GM23248 (cell line): ENCODE results near the gene NUBPL. TPM values are rescaled to one million over a fixed set of nuclear protein-coding genes. Genes with fewer than 3 reads are reported as not detected.

Experiments
- DNase-seq: peaks from one replicate; pipeline ENCODE4 v3.0.0-alpha.2; 2015
- H2AFZ ChIP-seq: fragments of 200-600 bp; sonication (generic); 2 replicates; pipeline ENCODE4 v1.6.1; 2016; ENCODE audit warnings: antibody characterized with exemption
- H3F3A ChIP-seq: fragments of 200-600 bp; sonication (generic); 2 replicates; pipeline ENCODE4 v1.6.1; 2016; ENCODE audit warnings: mild to moderate bottlenecking, antibody characterized with exemption, mixed run types; ENCODE audit not compliant: insufficient read depth
- H3K27ac ChIP-seq: fragments of 200-600 bp; sonication (generic); 2 replicates; pipeline ENCODE4 v1.5.1; 2016; ENCODE audit warnings: mild to moderate bottlenecking
- H3K27me3 ChIP-seq: fragments of 200-600 bp; sonication (generic); replicated peaks from 2 replicates; pipeline ENCODE4 v1.6.1; 2016; ENCODE audit warnings: mild to moderate bottlenecking; ENCODE audit not compliant: insufficient read depth
- H3K36me3 ChIP-seq: fragments of 200-600 bp; sonication (generic); 2 replicates; pipeline ENCODE4 v1.6.1; 2016; ENCODE audit warnings: low read depth, mild to moderate bottlenecking
- H3K4me1 ChIP-seq: fragments of 200-600 bp; sonication (generic); 2 replicates; pipeline ENCODE4 v1.6.1; 2016; ENCODE audit warnings: mild to moderate bottlenecking; ENCODE audit not compliant: insufficient read depth
- H3K4me2 ChIP-seq: fragments of 200-600 bp; sonication (generic); one replicate; pipeline ENCODE4 v1.6.1; 2016; ENCODE audit warnings: mild to moderate bottlenecking; ENCODE audit not compliant: unreplicated experiment
- H3K4me3 ChIP-seq: fragments of 200-600 bp; sonication (generic); 2 replicates; pipeline ENCODE4 v1.5.1; 2016; ENCODE audit warnings: mild to moderate bottlenecking
- H3K79me2 ChIP-seq: fragments of 200-600 bp; sonication (generic); 2 replicates; pipeline ENCODE4 v1.6.1; 2016; ENCODE audit warnings: mild to moderate bottlenecking; ENCODE audit not compliant: insufficient read depth
- H3K9ac ChIP-seq: fragments of 200-600 bp; sonication (generic); 2 replicates; pipeline ENCODE4 v1.6.1; 2016; ENCODE audit warnings: mild to moderate bottlenecking
- H3K9me2 ChIP-seq: fragments of 200-600 bp; sonication (generic); 2 replicates; pipeline ENCODE4 v1.6.1; 2016; ENCODE audit warnings: mixed run types, mild to moderate bottlenecking, moderate library complexity; ENCODE audit not compliant: insufficient read depth
- H3K9me3 ChIP-seq: fragments of 200-600 bp; sonication (generic); one replicate; pipeline ENCODE4 v1.6.1; 2017; ENCODE audit warnings: low read depth
- H4K20me1 ChIP-seq: fragments of 200-600 bp; sonication (generic); 2 replicates; pipeline ENCODE4 v1.6.0; 2016; ENCODE audit not compliant: insufficient read depth
- EZH2 ChIP-seq: fragments of 200-600 bp; sonication (generic); IDR thresholded peaks from 2 replicates; pipeline ENCODE4 v1.6.1; 2018; ENCODE audit warnings: antibody characterized with exemption, mild to moderate bottlenecking; ENCODE audit not compliant: insufficient read depth, poor library complexity, severe bottlenecking
- EZH2phosphoT487 ChIP-seq: fragments of 200-600 bp; sonication (generic); IDR thresholded peaks from 2 replicates; pipeline ENCODE4 v1.6.1; 2018; ENCODE audit warnings: antibody characterized with exemption, moderate library complexity, mild to moderate bottlenecking, low read depth; ENCODE audit not compliant: insufficient read depth
- WGBS, 2 experiments: methylation state at CpG; one replicate each; pipeline ENCODE4 v1.1.6; 2015 to 2017; ENCODE audit warnings: low lambda C conversion rate in 2 of 2, low coverage in 1 of 2; ENCODE audit errors: missing lambda C conversion rate in 2 of 2; 5-methylcytosine and 5-hydroxymethylcytosine counted together
- in situ Hi-C: fragments of 300-500 bp; cut with MboI; formaldehyde crosslinking; loops from 2 replicates; pipeline ENCODE4 v1.15.0; 2020
- polyA plus RNA-seq: library from polyadenylated mRNA; unstranded; fragments of >200 nt; fragmentation: Nextera tagmentation; extraction: Ambion mirVana; gene quantifications from 2 replicates; pipeline ENCODE4 v1.2.1, GENCODE V29; 2016
- total RNA-seq: library from RNA; depleted of rRNA; stranded (reverse); fragments of >200 nt; shearing (Covaris generic); gene quantifications from 2 replicates; pipeline ENCODE4 v1.2.3, GENCODE V29; 2014

NUBPL gene
- total and polyA plus RNA-seq, 2 experiments from 2014 or later = 9.8 to 11.5 TPM

DNA sequence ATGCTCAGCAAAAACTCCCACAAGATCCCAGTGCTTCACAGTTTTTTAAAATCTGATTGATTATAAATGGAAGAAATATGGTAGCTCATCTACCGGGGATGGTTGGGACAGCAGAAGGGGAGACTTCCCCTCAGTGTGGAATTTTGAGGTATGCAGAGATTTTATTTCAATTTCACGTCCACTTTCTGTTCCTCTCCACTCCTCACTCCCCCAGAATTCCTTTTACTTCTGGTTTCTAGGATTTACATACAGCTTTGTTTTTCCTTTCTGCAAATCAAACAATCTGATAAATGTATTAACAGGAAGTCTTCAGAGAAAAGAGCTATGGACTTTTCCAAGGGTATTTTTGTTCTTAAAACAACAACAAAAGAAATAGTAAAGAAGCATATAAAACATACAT is 334.4 kb downstream of the NUBPL start:
- TF ChIP-seq EZH2phosphoT487 (no peak), EZH2 (no peak)
- no peak for DNase-seq
- Histone ChIP-seq H4K20me1 (no peaks in the 10 kb centered on the region), H3K27me3 (no peaks in the 10 kb centered on the region), H3K9me3 (no peaks in the 10 kb centered on the region), H3K4me1 (peaks cover 24% of the 10 kb centered on the region), H3K9ac (no peak overlapping the region), H3K36me3 (no peaks in the 10 kb centered on the region), H3K27ac (no peak overlapping the region), H2AFZ (no peak overlapping the region; the same call in 1 of the 2 replicates), H3K4me3 (no peak overlapping the region), H3K79me2 (no peaks in the 10 kb centered on the region), H3K9me2 (no peaks in the 10 kb centered on the region), H3K4me2 (peak overlapping the region; percentile 18), H3F3A (peaks cover 6% of the 10 kb centered on the region; the same call in 1 of the 2 replicates)
- WGBS, 2 experiments = 70 to 74% methylated on average over 2 of the region's 2 CpGs
- in situ Hi-C loops = no loop called here

DNA sequence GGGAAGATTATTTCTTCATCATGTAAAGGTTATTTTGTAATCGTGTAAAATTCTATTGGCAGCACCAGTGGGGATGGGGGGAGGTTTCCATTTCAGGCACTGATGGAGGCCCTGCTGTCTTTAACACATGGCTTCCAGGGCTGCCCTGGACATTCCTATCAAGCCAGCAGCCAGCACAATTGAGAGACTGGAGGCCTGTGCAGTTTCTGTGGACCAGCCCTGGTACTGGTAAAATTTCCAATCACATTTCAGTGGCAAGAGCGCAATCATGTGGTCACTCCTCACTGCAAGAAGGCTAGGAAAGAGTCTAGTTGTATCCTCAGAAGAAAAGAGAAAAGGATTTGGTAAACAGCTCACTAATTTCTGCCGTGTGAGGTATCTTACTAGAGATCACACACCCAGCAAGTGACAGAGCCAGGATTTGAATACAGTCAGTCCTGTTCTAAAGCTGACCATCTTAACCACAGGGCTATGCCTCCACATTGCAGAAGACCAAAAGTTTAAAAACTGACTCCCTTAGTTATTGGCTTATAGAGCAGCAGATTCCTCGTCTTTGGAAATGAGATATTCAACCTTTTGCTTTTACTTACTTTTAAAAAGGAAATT is 336.5 kb downstream of the NUBPL start:
- Histone ChIP-seq H3K9me3 (no peaks in the 10 kb centered on the region), H3K4me1 (peaks cover 24% of the 10 kb centered on the region), H3K9me2 (no peaks in the 10 kb centered on the region), H3K4me3 (no peak overlapping the region), H3K4me2 (no peak overlapping the region), H3K36me3 (no peaks in the 10 kb centered on the region), H3F3A (peaks cover 6% of the 10 kb centered on the region; the same call in 1 of the 2 replicates), H3K27me3 (no peaks in the 10 kb centered on the region), H4K20me1 (no peaks in the 10 kb centered on the region), H2AFZ (no peak overlapping the region), H3K9ac (no peak overlapping the region), H3K27ac (no peak overlapping the region), H3K79me2 (no peaks in the 10 kb centered on the region)
- in situ Hi-C loops = no loop called here
- 71 to 78% methylated on average over 4 of the region's 4 CpGs for WGBS, 2 experiments
- TF ChIP-seq EZH2 (no peak), EZH2phosphoT487 (no peak)
- DNase-seq = no peak

DNA sequence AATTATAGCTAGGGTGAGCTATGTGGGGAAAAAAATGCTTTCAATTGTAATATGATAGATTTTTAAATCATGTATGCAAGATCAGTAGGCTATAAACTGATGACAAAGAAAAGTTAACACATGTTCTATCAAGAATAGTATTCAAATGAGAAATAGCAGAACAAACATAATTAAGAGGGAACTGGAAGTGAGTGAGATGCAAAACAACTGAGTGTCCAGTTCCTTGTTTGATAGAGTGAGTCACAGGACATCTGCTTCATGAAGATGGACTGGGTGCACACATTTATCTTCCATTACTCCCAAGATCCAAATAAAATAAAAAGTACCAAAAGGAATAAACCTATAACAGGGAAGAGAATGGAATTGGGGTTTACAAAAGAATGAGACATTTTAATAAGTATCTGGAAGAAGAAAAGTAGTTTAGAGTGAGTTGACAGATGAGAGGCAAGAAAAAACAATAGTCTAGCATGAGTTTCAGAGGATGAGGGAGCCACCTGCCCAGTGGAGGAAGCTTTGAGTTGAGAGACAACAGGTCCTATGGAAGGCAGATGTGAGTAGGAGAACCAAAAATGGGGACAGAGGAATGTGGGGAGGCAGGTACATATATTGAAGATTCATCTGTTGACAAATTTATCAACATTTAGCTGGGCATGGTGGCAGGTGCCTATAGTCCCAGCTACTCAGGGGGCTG is 337.8 kb downstream of the NUBPL start:
- H3K36me3 ChIP-seq = no peaks in the 10 kb centered on the region
- no peaks in the 10 kb centered on the region for H3K27me3 ChIP-seq
- no peak overlapping the region for H3K4me2 ChIP-seq
- in situ Hi-C loops = no loop called here
- TF ChIP-seq EZH2phosphoT487 (no peak), EZH2 (no peak)
- no peaks in the 10 kb centered on the region for H4K20me1 ChIP-seq
- H3K4me1 ChIP-seq = peaks cover 24% of the 10 kb centered on the region
- DNase-seq = no peak
- peaks cover 6% of the 10 kb centered on the region; the same call in 1 of the 2 replicates for H3F3A ChIP-seq
- no peaks in the 10 kb centered on the region for H3K9me3 ChIP-seq
- H3K9me2 ChIP-seq = no peaks in the 10 kb centered on the region
- H3K27ac ChIP-seq = no peak overlapping the region
- H3K9ac ChIP-seq = no peak overlapping the region
- H2AFZ ChIP-seq = no peak overlapping the region
- no peaks in the 10 kb centered on the region for H3K79me2 ChIP-seq
- no peak overlapping the region for H3K4me3 ChIP-seq

DNA sequence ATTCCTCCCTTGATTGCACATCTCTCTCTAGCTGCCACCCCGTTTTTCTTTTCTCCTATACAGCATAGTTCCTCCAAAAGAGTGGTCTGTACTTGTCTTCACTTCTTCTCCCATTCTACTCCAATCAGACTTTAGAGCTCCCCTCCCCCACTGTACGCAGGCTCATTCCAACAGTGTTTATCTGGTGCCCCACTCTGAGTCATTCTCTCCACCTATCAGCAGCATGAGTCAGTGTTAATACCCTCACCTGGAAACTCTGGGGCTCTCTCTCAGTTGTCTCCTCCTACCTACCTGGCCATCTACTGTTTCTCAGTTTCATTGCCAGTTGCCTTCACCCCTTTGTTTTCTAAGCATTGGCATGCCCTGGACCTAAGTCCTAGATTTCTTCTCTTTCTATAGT is 340.8 kb downstream of the NUBPL start:
- Histone ChIP-seq H3K27me3 (no peaks in the 10 kb centered on the region), H3K79me2 (no peaks in the 10 kb centered on the region), H3K9me3 (no peaks in the 10 kb centered on the region), H2AFZ (no peak overlapping the region), H3K4me3 (no peak overlapping the region), H3K4me1 (peaks cover 5% of the 10 kb centered on the region; the same call in 1 of the 2 replicates), H3K9me2 (no peaks in the 10 kb centered on the region), H4K20me1 (no peaks in the 10 kb centered on the region), H3K4me2 (no peak overlapping the region), H3K27ac (no peak overlapping the region), H3K9ac (no peak overlapping the region), H3K36me3 (no peaks in the 10 kb centered on the region), H3F3A (no peaks in the 10 kb centered on the region)
- no peak for DNase-seq
- in situ Hi-C loops = no loop called here
- TF ChIP-seq EZH2 = no peak
- TF ChIP-seq EZH2phosphoT487 = no peak
- 62 to 63% methylated on average over 2 of the region's 2 CpGs for WGBS, 2 experiments
